HG02840 (cell line): ENCODE results near the gene CORO1C.
A peak's percentile ranks its signal among the peaks of the same experiment; 100 is the strongest.
"Not testable (repeated sequence)": the region's sequence is repeated elsewhere in the genome, so short reads cannot be mapped to it uniquely, and the experiment has no call there.

Source experiments
- ATAC-seq: cut with Tn5 transposase; IDR thresholded peaks from one replicate; pipeline ENCODE4 v1.9.1; 2021; ENCODE audit warnings: mild to moderate bottlenecking, moderate library complexity, moderate number of reproducible peaks; ENCODE audit not compliant: unreplicated experiment, low FRiP score

The CORO1C gene

DNA sequence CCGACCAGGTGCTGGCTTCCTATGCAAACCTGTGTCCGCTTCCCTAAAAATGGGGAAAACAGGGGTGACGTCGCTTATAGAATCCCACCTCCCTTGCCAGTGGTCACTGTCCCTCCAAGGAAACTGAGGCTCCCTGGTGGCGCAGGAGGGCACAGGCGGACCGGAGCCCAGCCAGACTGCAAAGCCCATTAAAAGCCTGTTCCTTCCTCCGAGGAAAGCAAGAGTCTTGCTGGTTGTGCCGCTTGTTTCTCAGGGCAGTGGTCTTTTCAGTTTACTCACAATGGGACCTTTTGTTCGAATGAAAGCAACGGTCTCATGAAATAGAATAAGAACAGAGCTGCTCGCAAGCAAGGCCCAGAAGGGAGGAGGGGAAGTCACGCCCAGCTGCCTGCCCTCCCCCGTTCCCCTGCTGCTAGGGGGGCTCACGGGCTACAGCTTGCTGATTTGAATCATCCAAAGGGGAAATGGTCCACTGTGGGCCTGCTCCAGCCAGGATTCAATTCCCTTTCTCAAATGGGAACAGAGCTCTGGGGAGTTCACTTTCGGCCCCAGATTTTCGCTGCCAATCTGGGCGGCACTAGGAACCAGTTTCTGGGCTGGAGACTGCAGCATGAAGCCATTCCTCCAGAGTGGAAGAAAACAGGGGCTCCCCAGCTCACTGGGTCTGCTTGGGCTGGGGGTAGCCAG, 93.0 kb downstream of the CORO1C start:
- ATAC-seq = no peak

- no peak for ATAC-seq
Measured at GRCh38 chr12:108637222-108637971, 93.9 kb downstream of the CORO1C start.

DNA sequence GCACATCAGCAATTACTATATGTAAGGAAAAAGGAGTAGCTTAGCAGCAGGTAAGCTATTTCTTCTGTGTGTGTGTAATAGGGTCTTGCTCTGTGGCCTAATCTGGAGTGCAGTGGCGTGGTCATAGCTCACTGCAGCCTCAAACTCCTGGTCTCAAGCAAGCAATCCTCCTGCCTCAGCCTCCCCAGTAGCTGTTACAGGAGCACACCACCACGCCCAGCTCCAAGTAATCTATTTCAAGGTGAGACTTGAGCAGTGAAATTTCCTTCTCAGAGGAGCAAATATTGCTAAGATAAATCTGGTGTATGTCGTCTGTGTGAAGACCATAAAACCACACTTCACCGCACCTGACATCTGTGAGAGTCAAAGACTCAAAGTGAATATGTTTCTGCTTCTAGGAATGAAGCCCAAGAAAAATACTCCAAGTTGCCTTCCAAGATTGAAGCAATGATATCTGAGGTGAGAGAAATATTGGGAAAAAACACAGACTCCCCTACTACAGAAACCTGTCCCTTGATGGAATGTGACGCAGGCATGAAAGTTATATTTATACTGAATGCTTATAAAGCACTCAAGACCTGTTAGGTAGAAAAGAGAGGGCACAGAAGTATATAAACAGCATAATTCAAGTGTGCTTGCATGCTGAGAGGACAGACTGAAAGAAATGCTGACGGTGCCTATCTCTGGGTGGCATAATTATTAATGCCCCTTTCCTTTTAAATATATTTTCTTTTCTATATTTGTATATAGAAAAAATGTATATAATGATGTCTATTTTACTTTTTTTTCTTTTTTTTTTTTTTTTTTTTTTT, 95.1 kb downstream of the CORO1C start:
- ATAC-seq = no peak

DNA sequence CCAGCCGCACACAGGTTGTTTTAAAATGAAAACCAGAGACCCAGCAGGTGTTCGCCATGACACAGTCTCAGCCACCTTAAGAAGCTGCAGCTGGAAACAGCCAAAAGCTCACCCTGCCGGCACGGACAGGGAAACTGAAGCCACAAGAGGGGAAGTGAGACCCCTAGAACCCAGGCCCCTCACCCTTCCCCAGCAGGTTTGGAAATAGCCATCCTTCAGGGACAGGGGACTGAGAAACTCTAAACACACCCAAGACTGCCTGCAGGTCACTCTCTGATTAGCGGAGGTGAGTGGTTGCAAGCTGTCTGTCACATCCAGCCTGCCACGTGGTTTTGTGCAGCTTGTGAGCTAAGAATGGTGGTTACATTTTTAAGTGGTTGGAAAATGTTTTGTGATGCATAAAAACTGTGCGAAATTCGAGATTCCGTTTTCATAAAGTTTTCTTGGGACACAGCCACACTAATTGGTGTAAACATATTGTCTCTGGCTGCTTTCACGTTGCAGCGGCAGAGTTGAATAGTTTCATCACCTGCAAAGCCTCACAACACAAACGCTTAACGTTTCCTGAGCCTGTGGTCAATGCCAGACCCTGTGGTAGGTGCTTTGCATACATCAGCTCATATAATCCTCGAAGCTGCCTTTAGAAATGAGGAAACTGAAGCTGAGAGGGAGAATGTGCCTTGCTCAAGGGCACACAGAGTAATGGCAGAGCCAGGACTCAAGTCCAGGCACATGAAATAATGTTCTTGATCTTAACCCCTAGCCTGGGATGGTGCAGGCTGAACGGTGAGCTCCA, 95.9 kb downstream of the CORO1C start:
- peak; percentile 47 for ATAC-seq

DNA sequence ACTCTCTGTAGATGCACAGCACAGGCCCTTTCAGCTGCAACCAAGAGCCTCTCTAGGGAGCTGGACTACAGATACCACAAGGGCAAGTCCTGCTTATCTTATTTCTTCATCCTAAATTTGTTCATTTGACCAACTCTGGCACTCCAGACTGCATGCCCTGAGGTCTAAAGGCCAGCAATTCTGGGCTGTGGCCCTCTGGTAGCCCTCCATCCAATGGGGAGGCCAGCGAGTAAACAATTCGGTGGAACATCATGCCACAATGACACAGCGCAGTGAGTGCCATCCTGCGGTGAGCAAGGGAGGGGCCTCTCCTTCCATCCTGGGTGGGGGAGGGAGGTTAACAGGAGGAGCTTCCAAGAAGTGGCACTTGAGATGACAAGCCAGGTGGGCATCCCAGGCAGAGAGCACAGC, 97.0 kb downstream of the CORO1C start:
- no peak for ATAC-seq

GRCh38 chr12:108633534-108634248, 97.6 kb downstream of the CORO1C start, which contains the start of gene SELPLG:
Gene SELPLG (minus strand): TSS chr12:108633894. CDS start chr12:108624307, 9,587 bp downstream.
- peak; percentile 51 for ATAC-seq

DNA sequence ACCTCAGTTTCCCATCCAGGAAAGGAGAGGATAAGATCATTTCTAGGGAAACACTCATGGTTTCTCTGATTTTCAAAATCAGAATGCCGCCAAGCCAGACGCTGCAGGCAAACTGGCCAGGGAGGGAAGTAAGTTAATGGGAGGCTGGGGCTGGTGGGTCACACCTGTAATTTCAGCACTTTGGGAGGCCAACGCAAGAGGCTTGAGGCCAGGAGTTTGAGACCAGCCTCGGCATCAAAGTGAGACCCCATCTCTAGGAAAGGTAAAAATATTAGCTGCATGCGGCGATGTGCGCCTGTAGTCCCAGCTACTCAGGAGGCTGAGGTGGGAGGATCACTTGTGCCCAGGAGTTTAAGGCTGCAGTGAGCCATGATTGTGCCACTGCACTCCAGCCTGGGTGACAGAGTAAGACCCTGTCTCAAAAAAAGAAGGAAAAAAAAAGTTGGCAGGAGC, 98.2 kb downstream of the CORO1C start:
- no peak for ATAC-seq

DNA sequence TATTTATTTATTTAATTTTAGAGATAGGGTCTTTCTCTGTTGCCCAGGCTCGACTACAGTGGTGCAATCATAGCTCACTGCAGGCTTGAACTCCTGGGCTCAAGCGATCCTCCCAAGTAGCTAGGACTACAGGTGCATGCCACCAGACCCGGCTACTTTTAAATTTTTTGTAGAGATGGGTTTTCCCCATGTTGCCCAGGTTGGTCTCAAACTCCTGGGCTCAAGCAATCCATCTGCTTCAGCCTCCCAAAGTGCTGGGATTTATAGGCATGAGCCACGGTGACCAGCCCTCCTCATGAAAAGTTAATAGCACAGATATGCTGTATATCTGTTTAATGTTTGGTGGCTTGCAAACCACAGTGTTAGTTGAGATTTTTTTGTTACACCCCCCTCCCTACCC, 100.1 kb downstream of the CORO1C start:
- not testable (repeated sequence) for ATAC-seq

- ATAC-seq = no peak
Measured at GRCh38 chr12:108630481-108631207, 100.7 kb downstream of the CORO1C start.

- ATAC-seq = no peak
Measured at GRCh38 chr12:108629824-108630476, 101.4 kb downstream of the CORO1C start.

GRCh38 chr12:108629151-108629550, 102.2 kb downstream of the CORO1C start:
- ATAC-seq = no peak

DNA sequence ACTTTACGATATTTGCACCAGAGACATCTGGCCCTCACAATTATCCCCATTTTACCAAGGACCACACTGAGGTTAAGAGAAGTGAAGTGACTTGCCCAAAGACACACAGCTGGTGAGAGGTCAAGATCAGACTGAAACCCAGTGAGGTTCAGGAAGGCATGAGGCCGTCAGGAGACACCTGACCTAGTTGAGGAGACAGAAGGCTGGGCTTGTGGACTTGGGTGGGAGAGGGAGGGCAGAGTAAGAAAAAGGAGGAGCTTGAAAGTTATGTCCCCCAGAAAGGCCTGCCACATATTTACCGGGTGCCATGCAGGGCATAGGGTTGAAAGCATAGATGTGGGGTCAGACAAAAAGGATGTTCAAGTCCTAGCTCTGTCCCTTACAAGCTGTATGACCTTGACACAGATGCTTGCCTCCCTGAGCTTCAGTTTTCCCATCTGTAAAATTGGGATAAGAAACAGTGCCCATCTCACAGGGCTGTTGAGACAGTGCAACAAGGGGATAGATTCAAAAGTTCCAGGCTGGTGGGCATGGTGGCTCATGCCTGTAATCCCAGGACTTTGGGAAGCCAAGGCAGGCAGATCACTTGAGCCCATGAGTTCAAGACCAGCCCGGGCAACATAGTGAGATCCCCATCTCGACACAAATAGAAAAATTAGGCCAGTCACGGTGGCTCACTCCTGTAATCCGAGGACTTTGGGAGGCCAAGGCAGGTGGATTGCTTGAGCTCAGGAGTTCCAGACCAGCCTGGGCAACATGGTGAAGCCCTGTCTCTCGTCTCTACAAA, 104.0 kb downstream of the CORO1C start:
- no peak for ATAC-seq

GRCh38 chr12:108625228-108625627, 106.1 kb downstream of the CORO1C start:
- ATAC-seq = no peak

GRCh38 chr12:108623577-108623976, 107.7 kb downstream of the CORO1C start:
- ATAC-seq = no peak

- ATAC-seq = no peak
Measured at GRCh38 chr12:108622921-108623514, 108.3 kb downstream of the CORO1C start.

DNA sequence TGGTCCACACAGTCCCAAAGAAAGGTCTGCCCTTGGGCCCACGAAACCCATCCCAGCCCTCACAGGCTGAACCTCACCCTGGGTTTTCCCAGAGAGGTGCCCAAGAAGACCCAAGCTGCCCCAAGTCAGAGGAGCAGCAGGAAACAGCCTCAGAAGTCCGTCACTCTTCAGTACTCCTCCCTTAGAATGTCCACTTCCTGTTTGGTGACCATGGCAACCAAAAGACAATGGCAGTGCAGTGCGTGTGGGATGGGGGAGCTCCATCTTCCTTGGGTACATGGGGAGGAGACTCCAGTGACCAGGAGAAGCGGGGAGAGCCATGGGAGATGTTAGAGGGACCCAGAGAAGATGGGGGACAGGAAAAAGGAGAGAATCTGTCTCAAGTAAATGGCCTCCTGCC, 108.9 kb downstream of the CORO1C start:
- ATAC-seq = no peak

- no peak for ATAC-seq
Measured at GRCh38 chr12:108621161-108621560, 110.2 kb downstream of the CORO1C start.
